Natural killer cell (primary cell): Measurements from ENCODE around the gene RBCK1. TPM values are rescaled to one million over a fixed set of nuclear protein-coding genes. Genes with fewer than 3 reads are reported as not detected.
A peak's percentile ranks its signal among the peaks of the same experiment; 100 is the strongest.

ENCODE experiments used
- ATAC-seq, 3 donors: fragments of 150-1000 bp in 2 of 3; fragments of 200-7000 bp in 1 of 3; cut with Tn5 transposase; 1 replicate in 1 of 3; 2 replicates in 2 of 3; pipeline ENCODE4 v1.10.0; 2021; ENCODE audit warnings: mild to moderate bottlenecking in 2 of 3, moderate library complexity in 2 of 3
- DNase-seq, 2 donors: peaks; one replicate each; pipeline versions ENCODE4 v3.0.0 to v3.0.0-alpha.2; 2013 to 2021; ENCODE audit warnings: mixed read lengths in 1 of 2
- H3K27ac ChIP-seq: one replicate; pipeline ENCODE4 v1.5.1; 2013; ENCODE audit warnings: mild to moderate bottlenecking, low read length
- H3K27me3 ChIP-seq: one replicate; pipeline ENCODE4 v1.6.1; 2013; ENCODE audit warnings: low read length; ENCODE audit not compliant: control insufficient read depth, insufficient read depth
- H3K36me3 ChIP-seq: one replicate; pipeline ENCODE4 v1.6.1; 2013; ENCODE audit warnings: low read length; ENCODE audit not compliant: control insufficient read depth, insufficient read depth
- H3K4me1 ChIP-seq: one replicate; pipeline ENCODE4 v1.6.1; 2013; ENCODE audit warnings: low read length; ENCODE audit not compliant: control insufficient read depth, insufficient read depth
- H3K4me3 ChIP-seq: one replicate; pipeline ENCODE4 v1.5.1; 2013; ENCODE audit warnings: low read length
- H3K9me3 ChIP-seq: one replicate; pipeline ENCODE4 v1.6.1; 2013; ENCODE audit warnings: low read length; ENCODE audit not compliant: control insufficient read depth, insufficient read depth
- H3K27ac Mint-ChIP-seq, 2 donors: one replicate each; pipeline ENCODE4 v1.8.0; 2022; ENCODE audit warnings: mild to moderate bottlenecking in 2 of 2, mixed read lengths in 2 of 2, moderate library complexity in 1 of 2
- H3K27me3 Mint-ChIP-seq, 2 donors: one replicate each; pipeline ENCODE4 v1.8.0; 2022; ENCODE audit warnings: low read depth in 2 of 2, mixed read lengths in 2 of 2
- H3K36me3 Mint-ChIP-seq: one replicate; pipeline ENCODE4 v1.8.0; 2022; ENCODE audit warnings: mixed read lengths
- H3K4me1 Mint-ChIP-seq, 2 donors: one replicate each; pipeline ENCODE4 v1.8.0; 2022; ENCODE audit warnings: mixed read lengths in 2 of 2
- H3K4me3 Mint-ChIP-seq: one replicate; pipeline ENCODE4 v1.8.0; 2022; ENCODE audit warnings: mild to moderate bottlenecking, moderate library complexity, mixed read lengths
- H3K9me3 Mint-ChIP-seq, 2 donors: one replicate each; pipeline ENCODE4 v1.8.0; 2022; ENCODE audit warnings: mixed read lengths in 2 of 2
- CTCF ChIP-seq: fragments of 200-600 bp; IDR thresholded peaks from one replicate; pipeline ENCODE4 v1.8.0; 2022; ENCODE audit warnings: antibody characterized with exemption
- WGBS: methylation state at CpG from one replicate; pipeline ENCODE4 v1.1.7; 2013; ENCODE audit warnings: missing lambda C conversion rate; ENCODE audit not compliant: insufficient coverage; 5-methylcytosine and 5-hydroxymethylcytosine counted together
- intact Hi-C: fragments of 100-400 bp; cut with micrococcal nuclease; formaldehyde crosslinking; loops from one replicate; pipeline ENCODE4 v1.14.2; 2022
- total RNA-seq, 4 donors: library from RNA; stranded (reverse); fragments of 120-200 nt in 1 of 4; gene quantifications; one replicate each; pipeline versions ENCODE4 v1.2.3 to v1.2.4, GENCODE V29; 2013 to 2022

The RBCK1 gene
- total RNA-seq, 3 donors from 2014 or later (not counting 1 experiment from before 2014, with no cell fraction given) = 102 to 131 (median 104) TPM

DNA sequence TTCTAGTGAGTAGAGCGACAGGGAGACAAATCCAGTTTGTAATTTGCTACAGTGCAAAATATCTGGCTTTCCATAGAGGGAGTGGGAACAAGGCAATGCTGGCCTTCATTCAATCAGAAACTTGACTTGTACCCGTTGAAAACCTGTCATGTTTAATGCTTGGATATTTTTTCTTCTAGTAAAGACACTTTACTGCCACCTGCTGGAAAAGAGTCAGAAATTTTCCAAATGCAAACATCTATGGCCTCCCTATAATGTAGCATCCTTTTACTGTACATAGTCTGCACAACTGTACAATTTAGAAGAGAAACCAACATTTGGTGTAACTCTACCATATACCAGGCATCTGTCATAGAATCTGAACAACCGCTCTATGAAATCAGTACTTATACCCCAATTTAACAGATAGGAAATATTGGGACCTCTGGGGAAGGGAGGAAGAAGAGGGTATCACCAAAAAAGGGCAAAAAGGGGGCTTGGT, 70.9 kb downstream of the RBCK1 start:
- Histone ChIP-seq H3K9me3 (no peaks in the 10 kb centered on the region), H3K27ac (no peak overlapping the region), H3K27me3 (no peaks in the 10 kb centered on the region), H3K4me3 (no peak overlapping the region), H3K36me3 (peaks cover 15% of the 10 kb centered on the region), H3K4me1 (peaks cover 3% of the 10 kb centered on the region)
- H3K4me3 Mint-ChIP-seq = no peak overlapping the region
- H3K27ac Mint-ChIP-seq = peak overlapping the region; percentile 4 to 55
- ATAC-seq (peak; percentile 68 to 84 (median 69)), DNase-seq (peak in 1 of 2 donors; percentile 83)
- intact Hi-C loops = loop anchor here (1.0 kb wide), 2 partner anchors 72 to 125 kb away; no protein-coding TSS in a partner anchor
- peaks cover 5 to 8% of the 10 kb centered on the region in 2 donors for H3K4me1 Mint-ChIP-seq
- no peaks in the 10 kb centered on the region for H3K27me3 Mint-ChIP-seq
- WGBS = 50% methylated on average over 2 of the region's 3 CpGs
- TF ChIP-seq CTCF = peak; percentile 64
- H3K9me3 Mint-ChIP-seq = no peaks in the 10 kb centered on the region
- peaks cover 16% of the 10 kb centered on the region for H3K36me3 Mint-ChIP-seq

- intact Hi-C loops = loop anchor here (1.0 kb wide), 2 partner anchors 72 to 125 kb away; no protein-coding TSS in a partner anchor
- DNase-seq (no peak), ATAC-seq (no peak)
- no CpG with 5 or more reads among the region's 2 CpGs for WGBS
- no peaks in the 10 kb centered on the region for H3K9me3 Mint-ChIP-seq
- TF ChIP-seq CTCF = no peak
- Histone ChIP-seq H3K4me1 (peaks cover 3% of the 10 kb centered on the region), H3K27me3 (no peaks in the 10 kb centered on the region), H3K9me3 (no peaks in the 10 kb centered on the region), H3K36me3 (peaks cover 20% of the 10 kb centered on the region), H3K4me3 (no peak overlapping the region), H3K27ac (no peak overlapping the region)
- H3K4me1 Mint-ChIP-seq = peaks cover 5 to 8% of the 10 kb centered on the region in 2 donors
- H3K4me3 Mint-ChIP-seq = no peak overlapping the region
- H3K27me3 Mint-ChIP-seq = no peaks in the 10 kb centered on the region
- peak overlapping the region in 1 of 2 donors; percentile 55 for H3K27ac Mint-ChIP-seq
- peaks cover 16% of the 10 kb centered on the region for H3K36me3 Mint-ChIP-seq
These were observed 71.4 kb downstream of the RBCK1 start for GRCh38 chr20:479487-479886.

- Mint-ChIP-seq H3K4me1 (peaks cover 5 to 8% of the 10 kb centered on the region in 2 donors), H3K9me3 (no peaks in the 10 kb centered on the region), H3K27ac (no peak overlapping the region), H3K4me3 (no peak overlapping the region), H3K36me3 (peaks cover 16% of the 10 kb centered on the region), H3K27me3 (no peaks in the 10 kb centered on the region)
- Histone ChIP-seq H3K36me3 (peaks cover 22% of the 10 kb centered on the region), H3K27me3 (no peaks in the 10 kb centered on the region), H3K27ac (no peak overlapping the region), H3K4me3 (no peak overlapping the region), H3K4me1 (peaks cover 3% of the 10 kb centered on the region), H3K9me3 (no peaks in the 10 kb centered on the region)
- WGBS = 100% methylated on average over 1 of the region's 3 CpGs
- intact Hi-C loops = no loop called here
- TF ChIP-seq CTCF = no peak
- DNase-seq = no peak
- ATAC-seq = no peak
These were observed 71.9 kb downstream of the RBCK1 start for GRCh38 chr20:480044-480443.

DNA sequence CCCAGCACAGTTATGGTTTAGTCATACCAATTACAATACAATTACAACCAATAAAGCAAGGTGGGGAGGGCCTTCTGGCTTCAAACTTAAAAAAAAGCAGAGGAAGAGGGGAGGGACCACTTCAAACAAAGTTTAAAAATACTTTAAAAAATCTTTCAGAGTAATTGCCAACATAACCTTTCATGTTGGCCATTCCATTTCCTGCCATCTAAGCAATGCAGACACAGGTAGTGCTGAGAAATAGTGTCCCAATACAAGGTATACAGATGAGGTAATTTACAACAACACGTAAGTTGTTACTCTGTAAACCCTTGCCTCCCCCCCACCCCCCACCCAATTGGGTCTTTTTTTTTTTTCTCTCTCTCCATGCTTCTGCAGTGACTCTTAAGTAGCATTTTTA, 73.1 kb downstream of the RBCK1 start:
- H3K9me3 Mint-ChIP-seq = no peaks in the 10 kb centered on the region
- ATAC-seq = no peak
- H3K27me3 Mint-ChIP-seq = no peaks in the 10 kb centered on the region
- H3K4me1 ChIP-seq = peaks cover 3% of the 10 kb centered on the region
- H3K4me3 Mint-ChIP-seq = no peak overlapping the region
- H3K27ac ChIP-seq = no peak overlapping the region
- H3K9me3 ChIP-seq = no peaks in the 10 kb centered on the region
- H3K36me3 Mint-ChIP-seq = peaks cover 19% of the 10 kb centered on the region
- no peaks in the 10 kb centered on the region for H3K27me3 ChIP-seq
- no peak overlapping the region for H3K4me3 ChIP-seq
- H3K4me1 Mint-ChIP-seq = peaks cover 5 to 8% of the 10 kb centered on the region in 2 donors
- 89% methylated on average over 1 of the region's 1 CpG for WGBS
- no peak overlapping the region for H3K27ac Mint-ChIP-seq
- TF ChIP-seq CTCF = no peak
- DNase-seq = peak in 1 of 2 donors; percentile 38
- intact Hi-C loops = no loop called here
- H3K36me3 ChIP-seq = peaks cover 32% of the 10 kb centered on the region
